Spleen (tissue), 11 donors: ENCODE results near the gene CATSPER3. TPM values are rescaled to one million over a fixed set of nuclear protein-coding genes. Genes with fewer than 3 reads are reported as not detected.

ENCODE experiments used
- DNase-seq: peaks from one replicate; pipeline ENCODE4 v3.0.0-alpha.2; 2020
- H3K27ac ChIP-seq, 8 donors: fragments of 200-600 bp; sonication (generic) in 7 of 8; 1 replicate in 4 of 8; 2 replicates in 4 of 8; pipeline versions ENCODE4 v1.5.0 to v1.8.0; 2016 to 2021; ENCODE audit warnings: inconsistent platforms in 4 of 8, mild to moderate bottlenecking in 4 of 8, moderate library complexity in 1 of 8
- H3K27me3 ChIP-seq, 7 donors: fragments of 200-600 bp; sonication (generic) in 6 of 7; replicated peaks in 1 of 7; 1 replicate in 4 of 7; 2 replicates in 3 of 7; pipeline versions ENCODE4 v1.5.0 to v1.8.0; 2016 to 2021; ENCODE audit warnings: inconsistent platforms in 3 of 7, mild to moderate bottlenecking in 1 of 7
- H3K36me3 ChIP-seq, 6 donors: fragments of 200-600 bp; sonication (generic) in 5 of 6; 1 replicate in 4 of 6; 2 replicates in 2 of 6; pipeline versions ENCODE4 v1.5.0 to v1.8.0; 2016 to 2021; ENCODE audit warnings: inconsistent platforms in 2 of 6
- H3K4me1 ChIP-seq, 6 donors: fragments of 200-600 bp; sonication (generic) in 5 of 6; 1 replicate in 3 of 6; 2 replicates in 3 of 6; pipeline versions ENCODE4 v1.5.0 to v1.8.0; 2016 to 2021; ENCODE audit warnings: inconsistent platforms in 3 of 6
- H3K4me3 ChIP-seq, 8 donors: fragments of 200-600 bp; sonication (generic) in 7 of 8; 1 replicate in 4 of 8; 2 replicates in 4 of 8; pipeline versions ENCODE4 v1.5.0 to v1.8.0; 2016 to 2021; ENCODE audit warnings: inconsistent platforms in 4 of 8, mild to moderate bottlenecking in 4 of 8, moderate library complexity in 2 of 8
- H3K9me3 ChIP-seq, 8 donors: fragments of 200-600 bp; sonication (generic) in 7 of 8; 1 replicate in 4 of 8; 2 replicates in 4 of 8; pipeline versions ENCODE4 v1.5.0 to v1.8.0; 2016 to 2021; ENCODE audit warnings: inconsistent platforms in 4 of 8
- CTCF ChIP-seq, 11 experiments: fragments of 200-600 bp in 7 of 11; fragments of 450-650 bp in 4 of 11; sonication (generic) in 4 of 11; IDR thresholded peaks in 8 of 11; conservative IDR thresholded peaks in 3 of 11; 1 replicate in 7 of 11; 2 replicates in 4 of 11; pipeline versions ENCODE4 v1.4.0 to v1.8.0; 2016 to 2021; ENCODE audit warnings: antibody characterized with exemption in 11 of 11, inconsistent platforms in 4 of 11, mild to moderate bottlenecking in 1 of 11
- POLR2A ChIP-seq, 3 donors: fragments of 450-650 bp; IDR thresholded peaks; one replicate each; pipeline ENCODE4 v1.5.1; 2017; ENCODE audit warnings: antibody characterized with exemption in 3 of 3, mild to moderate bottlenecking in 1 of 3
- POLR2AphosphoS5 ChIP-seq, 3 donors: sonication (generic); formaldehyde crosslinking; IDR thresholded peaks; one replicate each; pipeline ENCODE4 v1.5.1; 2017; ENCODE audit warnings: antibody characterized with exemption in 3 of 3
- WGBS, 5 donors: extraction: QIAGEN DNeasy Blood & Tissue Kit in 3 of 5; methylation state at CpG; one replicate each; pipeline versions ENCODE4 v1.1.5 to v1.1.7; 2013 to 2018; 5-methylcytosine and 5-hydroxymethylcytosine counted together
- intact Hi-C: fragments of 100-400 bp; cut with DNase I; formaldehyde crosslinking; loops from one replicate; pipeline ENCODE4 v1.15.0; 2023; ENCODE audit warnings: low total_unique reads
- polyA plus RNA-seq, 3 donors: library from polyadenylated mRNA; stranded (reverse); fragments of 200-250 nt; gene quantifications; one replicate each; pipeline ENCODE4 v1.2.1, GENCODE V29; 2013
- total RNA-seq, 7 donors: library from RNA; depleted of rRNA in 3 of 7; stranded (reverse); fragments of >200 nt in 3 of 7; fragmentation: NEBNext Ultra II Directional in 4 of 7; extraction: Animal tissue kit (Norgen Biotek cat#: 25700) in 4 of 7; gene quantifications; one replicate each; pipeline versions ENCODE4 v1.1.0 to v1.2.1, GENCODE V29; 2016 to 2021
- donor health status: healthy with polysubstance abuse.
- donor health status: DM: no; HTN: no; CAD: no; lungs with moderate emphysema.
- donor health status: DM: no; HTN: no; CAD: no.
- donor health status: Bipolar disorder and iron deficiency.
- donor health status: healthy.
- donor health status: DM: no; HTN: no; CAD: no.
- donor health status: DM: yes; HTN: yes; CAD: no.

CATSPER3 gene
- total and polyA plus RNA-seq, 10 donors, result 0.35 to 0.89 (median 0.44) TPM; not detected in 3

- Histone ChIP-seq H3K4me3 (no peak overlapping the region), H3K4me1 (no peaks in the 10 kb centered on the region), H3K27me3 (no peaks in the 10 kb centered on the region), H3K9me3 (no peaks in the 10 kb centered on the region), H3K36me3 (peaks cover 0 to 55% (median 8%) of the 10 kb centered on the region in 6 donors), H3K27ac (no peak overlapping the region)
- no peak for TF ChIP-seq CTCF (IDR thresholded peaks at IDR 0.05 in 8 of 11, conservative IDR thresholded peaks at IDR 0.05 in 3 of 11)
- TF ChIP-seq POLR2A (IDR thresholded peaks at IDR 0.05), result no peak
- TF ChIP-seq POLR2AphosphoS5 (IDR thresholded peaks at IDR 0.05), result no peak
- 88 to 100% (median 96%) methylated on average over 1 of the region's 1 CpG for WGBS, 5 donors
- DNase-seq, result no peak
- intact Hi-C loops, result no loop called here
Observed at GRCh38 chr5:134939500-134939899, 28.2 kb upstream of the CATSPER3 start.

- peaks cover 0 to 26% (median 0%) of the 10 kb centered on the region in 6 donors for H3K36me3 ChIP-seq
- DNase-seq, result no peak
- H3K4me1 ChIP-seq, result no peaks in the 10 kb centered on the region
- TF ChIP-seq CTCF (IDR thresholded peaks at IDR 0.05 in 8 of 11, conservative IDR thresholded peaks at IDR 0.05 in 3 of 11) (no peak), POLR2AphosphoS5 (IDR thresholded peaks at IDR 0.05) (no peak), POLR2A (IDR thresholded peaks at IDR 0.05) (no peak)
- H3K27ac ChIP-seq, result no peak overlapping the region
- no peaks in the 10 kb centered on the region for H3K27me3 ChIP-seq
- WGBS, 5 donors, result 84 to 92% (median 92%) methylated on average over 1 of the region's 1 CpG
- no peaks in the 10 kb centered on the region for H3K9me3 ChIP-seq
- intact Hi-C loops, result no loop called here
- no peak overlapping the region for H3K4me3 ChIP-seq
Observed at GRCh38 chr5:134943547-134943946, 24.2 kb upstream of the CATSPER3 start.

GRCh38 chr5:134944630-134945029 is 23.1 kb upstream of the CATSPER3 start:
- Histone ChIP-seq H3K4me1 (no peaks in the 10 kb centered on the region), H3K9me3 (no peaks in the 10 kb centered on the region), H3K36me3 (peaks cover 0 to 22% (median 0%) of the 10 kb centered on the region in 6 donors), H3K27me3 (no peaks in the 10 kb centered on the region), H3K4me3 (no peak overlapping the region), H3K27ac (no peak overlapping the region)
- intact Hi-C loops, result no loop called here
- DNase-seq, result no peak
- TF ChIP-seq CTCF (IDR thresholded peaks at IDR 0.05 in 8 of 11, conservative IDR thresholded peaks at IDR 0.05 in 3 of 11) (no peak), POLR2A (IDR thresholded peaks at IDR 0.05) (no peak), POLR2AphosphoS5 (IDR thresholded peaks at IDR 0.05) (no peak)
- WGBS, 5 donors, result 68 to 73% (median 71%) methylated on average over 1 of the region's 1 CpG

GRCh38 chr5:134945041-134945440 is 22.7 kb upstream of the CATSPER3 start:
- H3K36me3 ChIP-seq, result peaks cover 0 to 17% (median 0%) of the 10 kb centered on the region in 6 donors
- no peak for DNase-seq
- H3K27me3 ChIP-seq, result no peaks in the 10 kb centered on the region
- TF ChIP-seq POLR2A (IDR thresholded peaks at IDR 0.05) (no peak), POLR2AphosphoS5 (IDR thresholded peaks at IDR 0.05) (no peak), CTCF (IDR thresholded peaks at IDR 0.05 in 8 of 11, conservative IDR thresholded peaks at IDR 0.05 in 3 of 11) (no peak)
- no peak overlapping the region for H3K27ac ChIP-seq
- intact Hi-C loops, result no loop called here
- H3K9me3 ChIP-seq, result no peaks in the 10 kb centered on the region
- H3K4me1 ChIP-seq, result no peaks in the 10 kb centered on the region
- WGBS, 5 donors, result 87 to 97% (median 95%) methylated on average over 2 of the region's 2 CpGs
- H3K4me3 ChIP-seq, result no peak overlapping the region
